Stimulated activated CD8-positive, alpha-beta memory T cell treated with anti-CD3 and anti-CD28 coated beads, Interleukin-7, amount 100 ng/mL, for 24 hours (primary cell): ENCODE data around the gene SLC34A3.

ENCODE experiments used
- DNase-seq: peaks from one replicate; pipeline ENCODE4 v3.0.0-alpha.2; 2020; ENCODE audit warnings: low read depth

Gene SLC34A3

GRCh38 chr9:137195525-137196220 is 35.0 kb upstream of the SLC34A3 start:
- DNase-seq, result no peak

- no peak for DNase-seq
Measured at GRCh38 chr9:137198051-137198901, 32.4 kb upstream of the SLC34A3 start.

GRCh38 chr9:137198902-137199283 is 31.8 kb upstream of the SLC34A3 start:
- DNase-seq, result no peak

DNA sequence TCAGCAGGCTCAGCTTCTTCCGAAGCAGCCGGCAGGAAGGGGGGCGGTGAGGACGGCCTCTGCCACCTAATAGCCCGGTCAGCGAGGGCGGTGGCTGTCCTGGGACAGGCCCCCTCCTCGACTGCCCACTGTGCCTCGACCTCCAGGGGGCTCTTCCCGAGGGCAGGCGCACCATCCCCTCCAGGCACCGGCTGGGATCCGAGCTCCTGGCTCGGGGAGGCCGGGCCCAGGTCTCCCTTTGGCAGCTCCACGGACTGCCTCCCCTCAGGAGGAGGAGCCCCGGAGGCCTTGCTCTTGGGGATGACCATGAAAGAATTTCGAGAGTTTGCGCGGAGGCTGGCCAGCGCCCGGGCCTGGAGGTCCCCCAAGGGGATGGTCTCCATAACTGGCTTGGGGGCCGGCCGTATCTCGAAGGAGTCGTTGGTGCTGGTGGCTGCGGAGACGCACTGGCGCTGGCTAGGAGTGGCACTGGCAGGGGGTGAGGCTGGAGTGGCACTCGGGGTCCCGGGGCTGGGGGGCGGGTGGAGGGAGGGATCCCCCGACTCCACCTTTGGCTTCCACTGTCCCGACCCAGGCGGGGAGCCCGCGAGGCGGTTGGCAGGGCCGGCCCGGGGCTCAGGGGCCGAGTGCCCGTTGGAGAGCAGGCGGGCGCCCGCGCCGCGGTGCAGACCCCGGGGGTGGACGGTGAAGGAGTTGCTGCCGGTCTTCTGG is 31.1 kb upstream of the SLC34A3 start:
- DNase-seq, result no peak

DNA sequence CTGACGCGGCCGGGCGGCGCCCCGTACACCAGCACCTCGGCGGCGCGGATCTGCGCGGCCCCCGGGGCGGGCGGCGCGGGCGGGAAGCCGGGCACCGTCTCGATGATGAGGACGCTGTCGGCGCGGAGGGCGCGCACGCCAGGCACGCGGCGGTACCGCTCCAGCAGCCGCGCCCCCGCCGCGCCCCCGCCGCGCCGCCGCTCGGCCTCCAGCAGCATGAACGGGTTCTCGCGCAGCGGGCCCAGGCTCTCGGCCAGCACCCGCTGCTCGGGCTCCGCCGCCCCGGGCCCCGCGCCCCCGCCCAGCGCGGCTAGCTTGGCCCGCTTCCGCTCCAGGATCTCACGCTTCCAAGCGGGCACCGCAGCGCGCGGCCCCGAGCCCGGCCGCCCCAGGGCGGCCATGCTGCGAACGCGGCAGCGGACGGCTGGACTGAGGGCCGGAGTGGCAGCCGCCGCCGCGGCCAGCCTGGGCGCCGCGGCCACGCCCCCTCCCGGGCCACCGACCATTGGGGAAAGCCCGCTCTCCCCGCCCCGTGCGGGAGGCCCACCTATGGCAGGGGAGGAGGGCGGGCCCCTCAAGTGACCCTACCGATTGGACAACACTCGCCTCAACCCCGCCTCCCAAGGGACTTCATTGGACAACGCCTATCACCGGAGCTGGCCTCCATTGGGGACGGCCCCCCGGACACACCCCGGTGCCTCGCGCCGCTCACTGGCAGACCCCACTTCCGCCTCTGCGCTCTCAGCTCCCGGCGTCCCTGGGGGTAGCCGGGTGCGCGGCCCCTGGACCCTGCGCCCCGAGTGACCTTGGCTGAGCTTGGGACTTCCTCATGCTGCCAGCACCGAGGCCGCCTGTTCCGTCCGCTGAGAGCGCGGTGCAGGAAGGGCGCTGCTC is 30.1 kb upstream of the SLC34A3 start, which contains the start of gene TPRN:
TSS of gene TPRN (minus strand) at position 431 of the 894 bp plus-strand sequence. CDS start at position 401, 30 bp downstream.
- peak; percentile 97 for DNase-seq

GRCh38 chr9:137201205-137201868 is 29.4 kb upstream of the SLC34A3 start:
- no peak for DNase-seq

DNA sequence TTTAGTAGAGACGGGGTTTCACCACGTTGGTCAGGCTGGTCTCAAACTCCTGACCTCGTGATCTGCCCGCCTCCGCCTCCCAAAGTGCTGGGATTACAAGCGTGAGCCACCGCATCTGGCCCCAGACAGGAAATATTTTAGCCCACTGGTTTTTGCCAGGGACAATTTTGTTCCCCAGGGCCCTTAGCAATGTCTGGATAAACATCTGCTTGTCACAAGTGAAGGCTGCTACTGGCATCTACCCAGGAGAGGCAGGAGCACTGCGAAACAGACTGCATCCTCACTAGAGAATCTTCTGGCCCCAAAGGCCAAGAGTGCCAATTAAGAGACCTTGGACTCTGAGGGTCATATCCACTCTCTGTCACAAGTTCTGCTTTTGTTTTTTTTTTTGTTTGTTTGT is 27.7 kb upstream of the SLC34A3 start:
- DNase-seq, result no peak

GRCh38 chr9:137204731-137205125 is 26.0 kb upstream of the SLC34A3 start:
- DNase-seq, result no peak

- peak; percentile 95 for DNase-seq
Measured at GRCh38 chr9:137205126-137206069, 25.3 kb upstream of the SLC34A3 start, which contains the start of the genes NDOR1 and TMEM203. TSS of gene NDOR1 (plus strand) at chr9:137205700. CDS start at chr9:137205778, 78 bp downstream. TSS of gene TMEM203 (minus strand) at chr9:137205648. CDS start at chr9:137205414, 234 bp downstream.

DNA sequence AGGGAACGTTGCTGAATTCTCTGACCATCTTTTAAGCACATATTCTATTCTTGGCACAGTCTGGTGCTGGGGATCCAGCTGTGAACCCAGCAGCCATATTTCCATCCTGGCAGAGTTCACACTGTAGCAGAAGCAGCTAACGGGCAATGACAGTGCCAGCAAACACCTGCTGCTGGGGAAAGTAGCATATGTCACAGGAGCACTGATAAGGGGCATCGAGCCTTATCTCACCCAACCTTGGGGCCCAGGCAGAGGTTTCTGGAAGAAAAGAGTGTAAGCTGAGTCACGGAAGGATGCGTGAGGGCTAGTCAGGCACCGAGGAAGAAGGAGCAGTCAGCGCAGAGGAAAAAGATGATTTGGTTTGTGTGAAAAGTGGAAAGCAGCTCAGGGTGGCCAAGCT is 24.1 kb upstream of the SLC34A3 start:
- DNase-seq, result no peak

DNA sequence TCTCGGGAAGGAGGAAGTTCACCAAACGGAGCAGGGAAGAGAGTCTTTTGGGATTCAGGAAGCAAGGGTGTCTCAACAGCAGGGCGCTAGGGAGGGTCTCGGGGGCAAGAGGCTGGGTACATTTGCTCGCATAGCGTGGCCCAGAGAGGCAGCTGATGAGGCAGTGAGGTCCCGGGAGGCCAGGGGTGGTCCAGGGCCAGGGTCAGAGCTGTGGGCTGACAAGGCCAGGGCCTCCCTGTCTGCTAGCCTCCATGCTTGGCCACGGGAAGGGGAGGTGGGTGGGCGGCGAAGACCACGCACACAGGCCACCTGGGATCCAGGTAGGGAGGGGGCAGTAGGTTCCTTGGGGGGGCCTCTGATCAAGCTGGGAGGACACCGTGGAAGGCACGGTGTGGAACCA is 19.2 kb upstream of the SLC34A3 start:
- DNase-seq, result no peak

GRCh38 chr9:137212520-137212919 is 18.2 kb upstream of the SLC34A3 start:
- DNase-seq, result no peak

DNA sequence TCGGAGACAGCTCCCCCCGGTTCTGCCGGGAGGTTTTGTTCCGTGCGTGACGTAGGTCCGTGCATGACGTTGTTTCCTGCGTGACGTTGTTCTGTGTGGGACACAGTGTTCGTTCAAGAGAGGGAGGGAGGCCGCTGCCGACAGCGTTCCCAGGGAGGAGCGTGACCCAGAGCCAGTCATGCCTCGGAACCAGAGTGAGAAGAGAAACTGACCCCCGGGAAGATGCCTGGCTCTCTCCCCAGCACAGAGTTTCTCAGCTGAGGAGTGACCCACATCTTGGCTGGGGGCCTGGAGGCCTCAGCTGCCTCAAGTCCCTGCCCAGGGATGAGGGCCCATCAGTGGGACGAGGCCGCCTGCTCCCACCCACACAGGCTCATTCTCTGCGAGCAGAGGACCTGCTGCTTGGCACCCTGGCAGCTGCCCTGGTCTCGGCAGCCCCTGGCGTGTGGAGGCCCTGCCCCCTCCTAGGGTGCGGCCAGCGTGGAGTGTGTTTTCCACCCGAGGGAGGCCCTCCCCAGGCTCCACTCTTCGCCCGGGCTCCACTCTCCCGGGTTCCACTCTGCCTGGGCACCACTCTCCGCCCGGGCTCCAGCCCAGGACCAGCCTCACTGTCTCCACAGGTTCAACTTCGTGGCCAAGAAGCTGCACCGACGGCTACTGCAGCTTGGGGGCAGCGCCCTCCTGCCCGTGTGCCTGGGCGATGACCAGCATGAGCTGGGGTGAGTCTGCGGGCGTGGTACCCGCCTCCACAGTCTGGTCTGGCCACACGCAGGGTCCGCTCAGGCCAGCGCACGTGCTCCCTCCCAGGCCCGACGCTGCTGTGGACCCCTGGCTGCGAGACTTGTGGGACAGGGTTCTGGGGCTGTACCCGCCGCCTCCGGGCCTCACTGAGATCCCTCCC is 17.3 kb upstream of the SLC34A3 start:
- DNase-seq, result no peak

GRCh38 chr9:137214620-137215019 is 16.1 kb upstream of the SLC34A3 start:
- DNase-seq, result no peak

DNA sequence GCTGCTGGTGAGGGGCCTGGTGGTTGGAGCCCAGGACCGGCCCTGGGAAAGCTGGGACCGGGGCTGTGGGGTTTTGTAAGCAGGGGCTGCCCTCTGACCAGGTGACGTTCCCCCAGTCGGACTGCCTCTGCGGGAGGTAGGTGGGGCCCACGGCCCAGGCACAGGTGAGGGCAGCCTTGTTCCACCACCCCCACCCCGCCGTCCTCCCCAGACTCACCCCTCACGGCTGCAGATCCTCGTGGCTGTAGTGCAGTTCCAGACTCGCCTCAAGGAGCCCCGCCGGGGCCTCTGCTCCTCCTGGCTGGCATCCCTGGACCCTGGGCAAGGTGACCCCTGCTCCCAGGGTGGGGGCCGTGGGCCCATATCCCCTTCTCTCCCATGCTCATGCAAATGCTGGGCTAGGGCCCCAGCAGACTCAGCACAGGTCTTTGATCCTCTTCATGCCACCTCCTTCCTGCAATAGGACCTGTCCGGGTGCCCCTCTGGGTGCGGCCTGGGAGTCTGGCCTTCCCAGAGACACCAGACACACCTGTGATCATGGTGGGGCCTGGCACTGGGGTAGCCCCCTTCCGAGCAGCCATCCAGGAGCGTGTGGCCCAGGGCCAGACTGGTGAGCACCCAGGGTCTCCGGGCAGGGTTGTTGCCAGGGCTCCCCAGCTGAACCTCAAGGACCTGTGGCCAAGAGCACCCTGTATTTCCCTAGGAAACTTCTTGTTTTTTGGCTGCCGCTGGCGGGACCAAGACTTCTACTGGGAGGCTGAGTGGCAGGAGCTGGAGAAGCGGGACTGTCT is 15.3 kb upstream of the SLC34A3 start:
- DNase-seq, result no peak

DNA sequence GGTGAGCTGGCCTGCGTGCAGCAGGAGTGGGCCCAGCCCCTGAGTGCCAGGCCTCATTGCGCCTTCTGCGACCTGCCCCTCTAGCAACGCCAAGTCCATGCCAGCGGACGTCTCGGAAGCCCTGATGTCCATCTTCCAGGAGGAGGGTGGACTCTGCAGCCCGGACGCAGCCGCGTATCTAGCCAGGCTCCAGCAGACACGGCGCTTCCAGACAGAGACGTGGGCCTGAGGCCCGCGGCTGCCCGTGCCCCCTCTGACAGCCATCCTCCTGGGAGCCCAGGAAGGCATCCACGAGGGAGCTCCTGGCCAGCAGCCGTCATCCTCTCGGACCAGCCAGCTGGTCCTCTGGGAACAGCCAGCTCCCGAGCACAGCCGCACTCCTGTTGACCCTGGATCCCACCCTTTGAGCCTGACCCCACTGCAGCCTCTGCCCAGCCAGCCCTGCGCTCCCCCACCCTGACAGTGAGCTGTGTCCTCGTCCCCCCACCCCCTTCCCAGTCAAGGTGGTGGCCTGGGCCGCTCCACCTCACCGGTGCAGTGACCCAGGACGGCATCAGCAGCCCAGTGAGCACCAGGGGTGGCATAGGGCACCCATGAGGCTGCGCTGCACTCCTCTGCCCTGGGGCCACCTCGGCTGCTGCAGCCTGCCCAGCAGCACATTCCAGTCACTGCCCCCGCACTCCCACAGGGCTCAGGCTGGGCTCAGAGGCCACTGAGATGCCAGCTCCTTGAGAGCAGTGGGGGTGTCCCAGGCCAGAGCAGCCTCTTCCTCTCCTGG is 14.3 kb upstream of the SLC34A3 start:
- no peak for DNase-seq
